Rectal smooth muscle tissue (tissue), 1 donor: ENCODE results near the gene LDB2.
"Not testable (repeated sequence)": the region's sequence is repeated elsewhere in the genome, so short reads cannot be mapped to it uniquely, and the experiment has no call there.

Experiments
- H3K27ac ChIP-seq: one replicate; pipeline ENCODE4 v1.7.0; 2013; ENCODE audit warnings: low read depth, low read length, inconsistent platforms
- H3K27me3 ChIP-seq: one replicate; pipeline ENCODE4 v1.7.0; 2013; ENCODE audit warnings: low read length; ENCODE audit not compliant: control insufficient read depth, insufficient read depth
- H3K36me3 ChIP-seq: one replicate; pipeline ENCODE4 v1.7.0; 2013; ENCODE audit warnings: low read length; ENCODE audit not compliant: control insufficient read depth, insufficient read depth
- H3K4me1 ChIP-seq: one replicate; pipeline ENCODE4 v1.7.0; 2013; ENCODE audit warnings: low read length; ENCODE audit not compliant: control insufficient read depth, insufficient read depth
- H3K4me3 ChIP-seq: one replicate; pipeline ENCODE4 v1.7.0; 2013; ENCODE audit warnings: low read length
- H3K9ac ChIP-seq: one replicate; pipeline ENCODE4 v1.7.0; 2013; ENCODE audit warnings: low read length

LDB2 gene

GRCh38 chr4:16655111-16655510 is 243.3 kb downstream of the LDB2 start:
- Histone ChIP-seq H3K36me3 (no peaks in the 10 kb centered on the region), H3K4me3 (no peak overlapping the region), H3K27me3 (no peaks in the 10 kb centered on the region), H3K4me1 (no peaks in the 10 kb centered on the region), H3K27ac (no peak overlapping the region), H3K9ac (no peak overlapping the region)

- Histone ChIP-seq H3K27ac (no peak overlapping the region), H3K9ac (no peak overlapping the region), H3K36me3 (no peaks in the 10 kb centered on the region), H3K4me3 (no peak overlapping the region), H3K4me1 (no peaks in the 10 kb centered on the region), H3K27me3 (no peaks in the 10 kb centered on the region)
Measured at GRCh38 chr4:16652732-16653305, 245.6 kb downstream of the LDB2 start.

- Histone ChIP-seq H3K4me1 (no peaks in the 10 kb centered on the region), H3K27me3 (no peaks in the 10 kb centered on the region), H3K9ac (no peak overlapping the region), H3K36me3 (no peaks in the 10 kb centered on the region), H3K27ac (no peak overlapping the region), H3K4me3 (no peak overlapping the region)
Measured at GRCh38 chr4:16646459-16646858, 252.0 kb downstream of the LDB2 start.

- no peaks in the 10 kb centered on the region for H3K4me1 ChIP-seq
- H3K27me3 ChIP-seq = no peaks in the 10 kb centered on the region
- H3K27ac ChIP-seq = no peak overlapping the region
- no peak overlapping the region for H3K4me3 ChIP-seq
- no peak overlapping the region for H3K9ac ChIP-seq
- no peaks in the 10 kb centered on the region for H3K36me3 ChIP-seq
Measured at GRCh38 chr4:16643893-16644292, 254.6 kb downstream of the LDB2 start.

- no peaks in the 10 kb centered on the region for H3K36me3 ChIP-seq
- H3K4me3 ChIP-seq = no peak overlapping the region
- no peaks in the 10 kb centered on the region for H3K4me1 ChIP-seq
- no peak overlapping the region for H3K9ac ChIP-seq
- H3K27me3 ChIP-seq = no peaks in the 10 kb centered on the region
- H3K27ac ChIP-seq = no peak overlapping the region
Measured at GRCh38 chr4:16642897-16643296, 255.5 kb downstream of the LDB2 start.

- Histone ChIP-seq H3K27me3 (no peaks in the 10 kb centered on the region), H3K27ac (no peak overlapping the region), H3K4me1 (no peaks in the 10 kb centered on the region), H3K36me3 (no peaks in the 10 kb centered on the region), H3K4me3 (no peak overlapping the region), H3K9ac (no peak overlapping the region)
Measured at GRCh38 chr4:16641971-16642370, 256.5 kb downstream of the LDB2 start.

- no peak overlapping the region for H3K27ac ChIP-seq
Measured at GRCh38 chr4:16636912-16637630, 261.4 kb downstream of the LDB2 start.

GRCh38 chr4:16636304-16636703 is 262.1 kb downstream of the LDB2 start:
- H3K9ac ChIP-seq = no peak overlapping the region
- H3K27ac ChIP-seq = no peak overlapping the region
- H3K27me3 ChIP-seq = no peaks in the 10 kb centered on the region
- H3K36me3 ChIP-seq = no peaks in the 10 kb centered on the region
- H3K4me3 ChIP-seq = no peak overlapping the region
- no peaks in the 10 kb centered on the region for H3K4me1 ChIP-seq

More at GRCh38 chr4:16636912-16637630, 261.4 kb downstream of the LDB2 start:
- H3K27me3 ChIP-seq = no peaks in the 10 kb centered on the region
- H3K4me1 ChIP-seq = no peaks in the 10 kb centered on the region
- H3K36me3 ChIP-seq = no peaks in the 10 kb centered on the region
- H3K9ac ChIP-seq = no peak overlapping the region
- no peak overlapping the region for H3K4me3 ChIP-seq

- not testable (repeated sequence) for H3K4me1 ChIP-seq, H3K4me3 ChIP-seq, H3K9ac ChIP-seq, H3K36me3 ChIP-seq, H3K27me3 ChIP-seq, H3K27ac ChIP-seq
Measured at GRCh38 chr4:16629274-16629673, 269.2 kb downstream of the LDB2 start.

- H3K4me1 ChIP-seq, H3K4me3 ChIP-seq, H3K27me3 ChIP-seq, H3K27ac ChIP-seq, H3K9ac ChIP-seq, H3K36me3 ChIP-seq: not testable (repeated sequence)
Measured at GRCh38 chr4:16628835-16629234, 269.6 kb downstream of the LDB2 start.

GRCh38 chr4:16627999-16628398 is 270.4 kb downstream of the LDB2 start:
- Histone ChIP-seq H3K36me3 (no peaks in the 10 kb centered on the region), H3K4me3 (no peak overlapping the region), H3K4me1 (no peaks in the 10 kb centered on the region), H3K9ac (no peak overlapping the region), H3K27ac (no peak overlapping the region), H3K27me3 (no peaks in the 10 kb centered on the region)

GRCh38 chr4:16626945-16627344 is 271.5 kb downstream of the LDB2 start:
- no peaks in the 10 kb centered on the region for H3K27me3 ChIP-seq
- H3K36me3 ChIP-seq = no peaks in the 10 kb centered on the region
- no peak overlapping the region for H3K9ac ChIP-seq
- H3K4me1 ChIP-seq = no peaks in the 10 kb centered on the region
- H3K27ac ChIP-seq = no peak overlapping the region
- H3K4me3 ChIP-seq = no peak overlapping the region

GRCh38 chr4:16622826-16623225 is 275.6 kb downstream of the LDB2 start:
- H3K9ac ChIP-seq = no peak overlapping the region
- no peak overlapping the region for H3K27ac ChIP-seq
- H3K4me3 ChIP-seq = no peak overlapping the region
- no peaks in the 10 kb centered on the region for H3K36me3 ChIP-seq
- H3K4me1 ChIP-seq = no peaks in the 10 kb centered on the region
- no peaks in the 10 kb centered on the region for H3K27me3 ChIP-seq
